WTC11 (cell line): ENCODE data around the gene ECI1. TPM values are rescaled to one million over a fixed set of nuclear protein-coding genes. Genes with fewer than 3 reads are reported as not detected.

Source experiments
- ATAC-seq: fragments of 200-7000 bp; cut with Tn5 transposase; 2 replicates; pipeline ENCODE4 v1.10.0; 2021; ENCODE audit warnings: mild to moderate bottlenecking, moderate library complexity
- CTCF ChIA-PET: fragments of 300-600 bp; sonication (Branson Sonifier 250); formaldehyde crosslinking; loops from one replicate; lab custom pipeline; 2021; ENCODE audit warnings: antibody characterized with exemption; lab: Charles Lee
- POLR2A ChIA-PET: fragments of 350-600 bp; sonication (Branson Sonifier 250); formaldehyde crosslinking; loops from one replicate; lab custom pipeline; 2021; ENCODE audit warnings: antibody characterized with exemption; lab: Charles Lee
- DNase-seq: peaks from one replicate; pipeline ENCODE4 v3.0.0; 2021; ENCODE audit warnings: low spot score
- H3K27ac Mint-ChIP-seq: 2 replicates; pipeline ENCODE4 v1.8.0; 2021; ENCODE audit warnings: mixed read lengths
- H3K27me3 Mint-ChIP-seq: 2 replicates; pipeline ENCODE4 v1.8.0; 2021; ENCODE audit warnings: low read depth, mild to moderate bottlenecking, moderate library complexity, mixed read lengths
- H3K36me3 Mint-ChIP-seq: 2 replicates; pipeline ENCODE4 v1.8.0; 2021; ENCODE audit warnings: mixed read lengths
- H3K4me1 Mint-ChIP-seq: 2 replicates; pipeline ENCODE4 v1.8.0; 2022; ENCODE audit warnings: mixed read lengths
- H3K4me3 Mint-ChIP-seq: 2 replicates; pipeline ENCODE4 v1.8.0; 2021; ENCODE audit warnings: mild to moderate bottlenecking, moderate library complexity, mixed read lengths
- H3K9me3 Mint-ChIP-seq: 2 replicates; pipeline ENCODE4 v1.8.0; 2021; ENCODE audit warnings: mixed read lengths
- ARID4B ChIP-seq: sonication (generic); formaldehyde crosslinking; IDR thresholded peaks from 2 replicates; pipeline ENCODE4 v1.8.0; 2023; ENCODE audit warnings: missing genetic modification reagents, mild to moderate bottlenecking, borderline replicate concordance
- CBFB ChIP-seq: sonication (generic); formaldehyde crosslinking; IDR thresholded peaks from 2 replicates; pipeline ENCODE4 v1.8.1; 2022; ENCODE audit warnings: mild to moderate bottlenecking, low read depth, missing genetic modification reagents
- CDX4 ChIP-seq: fragments of 250-450 bp; sonication (Bioruptor Pico); IDR thresholded peaks from 2 replicates; pipeline ENCODE4 v1.9.0; 2021; ENCODE audit warnings: moderate library complexity, mild to moderate bottlenecking, inconsistent platforms, borderline replicate concordance
- CREB1 ChIP-seq: sonication (generic); formaldehyde crosslinking; IDR thresholded peaks from 2 replicates; pipeline ENCODE4 v1.8.0; 2023; ENCODE audit warnings: mild to moderate bottlenecking, missing genetic modification reagents
- ETV6 ChIP-seq: sonication (generic); formaldehyde crosslinking; IDR thresholded peaks from 2 replicates; pipeline ENCODE4 v1.8.1; 2022; ENCODE audit warnings: mild to moderate bottlenecking, missing genetic modification reagents
- FOXJ3 ChIP-seq: sonication (generic); formaldehyde crosslinking; IDR thresholded peaks from 2 replicates; pipeline ENCODE4 v1.9.0; 2021; ENCODE audit warnings: missing genetic modification reagents, mild to moderate bottlenecking, borderline replicate concordance
- FOXK1 ChIP-seq: sonication (generic); formaldehyde crosslinking; IDR thresholded peaks from 2 replicates; pipeline ENCODE4 v1.8.0; 2022; ENCODE audit warnings: mild to moderate bottlenecking, moderate library complexity, missing genetic modification reagents
- HMGA2 ChIP-seq: fragments of 250-450 bp; sonication (Bioruptor Pico); IDR thresholded peaks from 2 replicates; pipeline ENCODE4 v1.4.0; 2021; ENCODE audit warnings: mild to moderate bottlenecking, moderate library complexity
- MYBL2 ChIP-seq: sonication (generic); formaldehyde crosslinking; IDR thresholded peaks from 2 replicates; pipeline ENCODE4 v1.8.1; 2023; ENCODE audit warnings: mild to moderate bottlenecking, moderate library complexity, missing genetic modification reagents
- NFATC4 ChIP-seq: fragments of 250-450 bp; sonication (Bioruptor Pico); IDR thresholded peaks from 2 replicates; pipeline ENCODE4 v1.9.0; 2021; ENCODE audit warnings: mild to moderate bottlenecking
- NFYB ChIP-seq: sonication (generic); formaldehyde crosslinking; conservative IDR thresholded peaks from 2 replicates; pipeline ENCODE4 v1.8.0; 2022; ENCODE audit warnings: low read depth, missing genetic modification reagents
- NR3C1 ChIP-seq: sonication (generic); formaldehyde crosslinking; conservative IDR thresholded peaks from 2 replicates; pipeline ENCODE4 v1.8.1; 2023; ENCODE audit warnings: low read depth, mild to moderate bottlenecking, missing genetic modification reagents
- SMAD3 ChIP-seq: sonication (generic); formaldehyde crosslinking; IDR thresholded peaks from 2 replicates; pipeline ENCODE4 v1.8.0; 2022; ENCODE audit warnings: missing genetic modification reagents, mild to moderate bottlenecking, borderline replicate concordance
- SOX15 ChIP-seq: fragments of 250-450 bp; sonication (Bioruptor Pico); IDR thresholded peaks from 2 replicates; pipeline ENCODE4 v1.9.0; 2021; ENCODE audit warnings: mild to moderate bottlenecking
- SP1 ChIP-seq: sonication (generic); formaldehyde crosslinking; conservative IDR thresholded peaks from 2 replicates; pipeline ENCODE4 v1.8.1; 2022; ENCODE audit warnings: missing genetic modification reagents
- TEAD1 ChIP-seq: sonication (generic); formaldehyde crosslinking; IDR thresholded peaks from 2 replicates; pipeline ENCODE4 v1.8.0; 2022; ENCODE audit warnings: mild to moderate bottlenecking, missing genetic modification reagents
- USF1 ChIP-seq: sonication (generic); formaldehyde crosslinking; IDR thresholded peaks from 2 replicates; pipeline ENCODE4 v1.8.0; 2022; ENCODE audit warnings: mild to moderate bottlenecking, missing genetic modification reagents
- ZNF232 ChIP-seq: sonication (generic); formaldehyde crosslinking; IDR thresholded peaks from 2 replicates; pipeline ENCODE4 v1.8.0; 2022; ENCODE audit warnings: mild to moderate bottlenecking, missing genetic modification reagents
- ZNF423 ChIP-seq: fragments of 250-450 bp; sonication (Bioruptor Pico); IDR thresholded peaks from 2 replicates; pipeline ENCODE4 v2.1.2; 2022; ENCODE audit warnings: mild to moderate bottlenecking, moderate library complexity
- total RNA-seq: library from RNA; stranded (reverse); gene quantifications from 3 replicates; pipeline ENCODE4 v1.2.3, GENCODE V29; 2021
- TF ChIP-seq, protein P1 (sequence below): fragments of 250-450 bp; sonication (Bioruptor Pico); conservative IDR thresholded peaks from 2 replicates; pipeline ENCODE4 v1.9.0; 2021; ENCODE audit warnings: mild to moderate bottlenecking
- TF ChIP-seq, protein P2 (sequence below): sonication (generic); formaldehyde crosslinking; IDR thresholded peaks from 2 replicates; pipeline ENCODE4 v1.8.0; 2023; ENCODE audit warnings: missing genetic modification reagents
- TF ChIP-seq, protein P3 (sequence below): sonication (generic); formaldehyde crosslinking; IDR thresholded peaks from 2 replicates; pipeline ENCODE4 v1.8.1; 2023; ENCODE audit warnings: mild to moderate bottlenecking, missing genetic modification reagents

ECI1 gene
- total RNA-seq, 1 experiment from 2014 or later: 100 TPM

DNA sequence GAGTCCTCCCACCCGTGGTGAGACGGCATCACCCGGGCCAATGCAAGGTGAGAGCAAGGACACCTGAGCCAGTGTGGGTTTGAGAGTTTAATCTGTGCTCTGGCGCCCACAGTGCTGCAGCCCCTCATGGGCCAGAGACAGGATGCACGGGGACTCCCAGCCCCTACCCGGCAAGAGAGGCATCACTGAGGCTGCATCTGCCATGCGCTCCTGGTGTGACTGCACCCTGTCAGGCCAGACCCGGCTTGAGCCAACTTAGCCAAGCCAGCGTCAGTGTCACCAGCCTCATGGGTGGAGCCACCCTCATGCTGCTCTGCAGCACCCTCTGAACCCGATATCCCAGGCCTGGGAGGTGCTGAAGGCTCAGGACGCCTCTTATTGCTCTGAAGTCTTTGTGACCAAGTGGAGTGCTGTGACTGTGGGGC, 39.5 kb downstream of the ECI1 start:
- ATAC-seq (no peak), DNase-seq (no peak)
- Mint-ChIP-seq H3K4me3 (peak overlapping the region; percentile 52), H3K4me1 (peaks cover 28% of the 10 kb centered on the region), H3K27ac (peak overlapping the region; percentile 36), H3K9me3 (no peaks in the 10 kb centered on the region), H3K36me3 (peaks cover 22% of the 10 kb centered on the region), H3K27me3 (no peaks in the 10 kb centered on the region)
- CTCF ChIA-PET: interaction anchor here (0.7 to 3.4 kb wide), 2 partner anchors 17 to 72 kb away, joined by 3 to 28 read pairs; no protein-coding TSS in a partner anchor
- POLR2A ChIA-PET: interaction anchor here (1.5 kb wide), 1 partner anchor 17 kb away, joined by 5 read pairs; no protein-coding TSS in a partner anchor
- TF ChIP-seq CBFB (CRISPR knock-in tag) (no peak), ETV6 (CRISPR knock-in tag) (0 out of 2 replicates have a peak, but pooled peaks have one; percentile 36), FOXK1 (0 out of 2 replicates have a peak, but pooled peaks have one; percentile 30)

GRCh38 chr16:2210386-2211365, 40.7 kb downstream of the ECI1 start, which contains the start of gene BRICD5:
Gene BRICD5 (minus strand): TSS chr16:2210863. CDS start chr16:2210833, 30 bp downstream.
- POLR2A ChIA-PET: interaction anchor here (1.0 to 1.9 kb wide), 6 partner anchors 11 to 163 kb away, joined by 3 to 10 read pairs (median 4); partner anchors contain the start of genes ECI1, NTHL1, TRAF7 and TSC2
- H3K4me3 Mint-ChIP-seq: no peak within 1 kb of the TSS; the same call in 1 of the 2 replicates
- TF ChIP-seq, protein P1, sequence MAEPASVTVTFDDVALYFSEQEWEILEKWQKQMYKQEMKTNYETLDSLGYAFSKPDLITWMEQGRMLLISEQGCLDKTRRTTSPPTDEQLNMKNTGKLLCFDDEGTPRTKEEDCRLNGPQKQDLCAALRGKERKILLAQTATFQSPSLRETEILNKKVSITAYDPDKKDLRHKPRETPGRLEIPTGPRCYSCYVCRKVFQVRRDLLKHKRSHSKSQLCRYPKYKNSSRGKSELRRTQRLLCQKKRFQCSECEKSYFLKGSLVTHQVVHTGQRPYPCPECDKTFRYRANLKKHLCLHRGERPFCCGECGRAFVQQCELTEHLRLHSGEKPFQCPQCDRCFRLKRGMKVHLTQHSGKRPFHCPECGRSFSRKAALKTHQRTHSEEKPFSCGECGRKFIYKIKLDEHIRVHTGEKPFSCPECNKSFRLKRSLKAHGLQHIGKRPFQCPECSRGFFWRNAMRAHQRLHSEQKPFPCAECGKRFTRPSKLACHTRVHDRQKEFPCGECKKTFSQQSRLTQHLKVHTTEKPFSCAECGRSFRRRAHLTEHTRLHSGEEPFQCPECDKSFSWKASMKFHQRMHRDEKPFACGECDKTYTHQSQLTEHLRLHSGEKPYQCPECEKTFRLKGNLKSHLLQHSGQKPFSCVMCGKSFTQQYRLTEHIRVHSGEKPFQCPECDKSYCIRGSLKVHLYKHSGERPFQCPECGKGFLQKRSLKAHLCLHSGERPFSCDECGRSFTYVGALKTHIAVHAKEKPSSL (CRISPR knock-in tag): 0 out of 2 replicates have a peak, but pooled peaks have one; percentile 8
- TF ChIP-seq SOX15 (CRISPR knock-in tag): no peak
- TF ChIP-seq USF1 (CRISPR knock-in tag): 0 out of 2 replicates have a peak, but pooled peaks have one; percentile 19
- no peak for TF ChIP-seq NR3C1
- TF ChIP-seq CBFB (CRISPR knock-in tag): no peak
- TF ChIP-seq NFATC4 (CRISPR knock-in tag): 0 out of 2 replicates have a peak, but pooled peaks have one; percentile 4
- peak; percentile 65; the same call in 1 of the 2 replicates for TF ChIP-seq TEAD1
- TF ChIP-seq, protein P2, sequence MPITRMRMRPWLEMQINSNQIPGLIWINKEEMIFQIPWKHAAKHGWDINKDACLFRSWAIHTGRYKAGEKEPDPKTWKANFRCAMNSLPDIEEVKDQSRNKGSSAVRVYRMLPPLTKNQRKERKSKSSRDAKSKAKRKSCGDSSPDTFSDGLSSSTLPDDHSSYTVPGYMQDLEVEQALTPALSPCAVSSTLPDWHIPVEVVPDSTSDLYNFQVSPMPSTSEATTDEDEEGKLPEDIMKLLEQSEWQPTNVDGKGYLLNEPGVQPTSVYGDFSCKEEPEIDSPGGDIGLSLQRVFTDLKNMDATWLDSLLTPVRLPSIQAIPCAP (CRISPR knock-in tag): 0 out of 2 replicates have a peak, but pooled peaks have one; percentile 15
- TF ChIP-seq NFYB (CRISPR knock-in tag): peak; percentile 16; the same call in 1 of the 2 replicates
- TF ChIP-seq SP1 (CRISPR knock-in tag): peak; percentile 61; the same call in 1 of the 2 replicates
- TF ChIP-seq ZNF232 (CRISPR knock-in tag): peak; percentile 82
- no peak for TF ChIP-seq CDX4 (CRISPR knock-in tag)
- TF ChIP-seq, protein P3, sequence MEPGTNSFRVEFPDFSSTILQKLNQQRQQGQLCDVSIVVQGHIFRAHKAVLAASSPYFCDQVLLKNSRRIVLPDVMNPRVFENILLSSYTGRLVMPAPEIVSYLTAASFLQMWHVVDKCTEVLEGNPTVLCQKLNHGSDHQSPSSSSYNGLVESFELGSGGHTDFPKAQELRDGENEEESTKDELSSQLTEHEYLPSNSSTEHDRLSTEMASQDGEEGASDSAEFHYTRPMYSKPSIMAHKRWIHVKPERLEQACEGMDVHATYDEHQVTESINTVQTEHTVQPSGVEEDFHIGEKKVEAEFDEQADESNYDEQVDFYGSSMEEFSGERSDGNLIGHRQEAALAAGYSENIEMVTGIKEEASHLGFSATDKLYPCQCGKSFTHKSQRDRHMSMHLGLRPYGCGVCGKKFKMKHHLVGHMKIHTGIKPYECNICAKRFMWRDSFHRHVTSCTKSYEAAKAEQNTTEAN (CRISPR knock-in tag): peak; percentile 48; the same call in 1 of the 2 replicates
- TF ChIP-seq FOXJ3 (CRISPR knock-in tag): no peak
- TF ChIP-seq HMGA2: no peak
- TF ChIP-seq CREB1 (CRISPR knock-in tag): 0 out of 2 replicates have a peak, but pooled peaks have one; percentile 24
- no peak for TF ChIP-seq ZNF423 (CRISPR knock-in tag)
- peak; percentile 41; the same call in 1 of the 2 replicates for TF ChIP-seq SMAD3 (CRISPR knock-in tag)
- TF ChIP-seq ARID4B (CRISPR knock-in tag): peak; percentile 67; the same call in 1 of the 2 replicates
- 0 out of 2 replicates have a peak, but pooled peaks have one; percentile 40 for TF ChIP-seq MYBL2

More at GRCh38 chr16:2210386-2211365, 40.7 kb downstream of the ECI1 start, which contains the start of gene BRICD5:
- DNase-seq (peak; percentile 61), ATAC-seq (peak; percentile 14)
- H3K27ac Mint-ChIP-seq: peak within 1 kb of the TSS; percentile 49; the same call in 1 of the 2 replicates
- H3K27me3 Mint-ChIP-seq: no peaks in the 10 kb centered on the region
- no peaks in the 10 kb centered on the region for H3K9me3 Mint-ChIP-seq
- peaks cover 25% of the 10 kb centered on the region for H3K36me3 Mint-ChIP-seq
- peaks cover 31% of the 10 kb centered on the region for H3K4me1 Mint-ChIP-seq
- CTCF ChIA-PET: interaction anchor here (3.4 kb wide), 1 partner anchor 16 kb away, joined by 28 read pairs; no protein-coding TSS in a partner anchor
